Keratinocyte (primary cell): ENCODE results near the gene TRIM66.

Experiments used
- CTCF ChIP-seq, 3 experiments: IDR thresholded peaks in 1 of 3; conservative IDR thresholded peaks in 1 of 3; optimal IDR thresholded peaks in 1 of 3; 2 replicates in 2 of 3; 3 replicates in 1 of 3; pipeline versions ENCODE3 to v1.5.1; 2011; ENCODE audit warnings: low read length in 3 of 3, mild to moderate bottlenecking in 3 of 3, moderate library complexity in 2 of 3, control low read depth in 1 of 3, inconsistent platforms in 1 of 3; ENCODE audit not compliant: insufficient read depth in 2 of 3; ENCODE audit errors: extremely low read depth in 1 of 3
- EZH2 ChIP-seq: IDR thresholded peaks from one replicate; pipeline ENCODE4 v1.6.1; 2012; ENCODE audit warnings: inconsistent platforms, mild to moderate bottlenecking, low read length, moderate library complexity

- TF ChIP-seq CTCF (optimal IDR thresholded peaks at IDR 0.05 in 1 of 3, IDR thresholded peaks at IDR 0.05 in 1 of 3, conservative IDR thresholded peaks at IDR 0.05 in 1 of 3; ENCODE audit: extremely low read depth in 1 of 3, insufficient read depth in 2 of 3, low read length in 3 of 3) (no peak), EZH2 (no peak)
Observed at GRCh38 chr11:8679006-8679405, 3.5 kb downstream of the TRIM66 start.
